ENCODE measurements around the gene ZNF524. TPM values are rescaled to one million over a fixed set of nuclear protein-coding genes. Genes with fewer than 3 reads are reported as not detected.
"Not testable (repeated sequence)": the region's sequence is repeated elsewhere in the genome, so short reads cannot be mapped to it uniquely, and the experiment has no call there.

ZNF524 gene
- total RNA-seq, 2 donors from 2014 or later = 30.4 to 33.9 TPM

GRCh38 chr19:55579766-55580621, 20.1 kb upstream of the ZNF524 start:
- H3K4me1 ChIP-seq = peaks cover 7% of the 10 kb centered on the region
- H3K9ac ChIP-seq (ENCODE audit: low read depth in 2 of 2, low read length in 2 of 2) = peak overlapping the region; percentile 76 to 84
- intact Hi-C loops (cut with DNase I) = no loop called here
- no peaks in the 10 kb centered on the region for H3K9me3 ChIP-seq
- no peak for DNase-seq
- no peaks in the 10 kb centered on the region for H3K36me3 ChIP-seq
- peak overlapping the region; percentile 80 for H3K27ac ChIP-seq
- peak overlapping the region; percentile 72 for H3K4me3 ChIP-seq
- TF ChIP-seq CTCF (IDR thresholded peaks at IDR 0.05) = no peak
- no peaks in the 10 kb centered on the region for H3K27me3 ChIP-seq

GRCh38 chr19:55580628-55581144, 19.4 kb upstream of the ZNF524 start, which contains the start of gene ZNF579:
Gene ZNF579 (minus strand): TSS chr19:55580848. CDS start chr19:55579639, 1,209 bp downstream.
- intact Hi-C loops (cut with DNase I) = no loop called here
- Histone ChIP-seq H3K4me1 (peaks cover 7% of the 10 kb centered on the region), H3K9me3 (no peaks in the 10 kb centered on the region)

DNA sequence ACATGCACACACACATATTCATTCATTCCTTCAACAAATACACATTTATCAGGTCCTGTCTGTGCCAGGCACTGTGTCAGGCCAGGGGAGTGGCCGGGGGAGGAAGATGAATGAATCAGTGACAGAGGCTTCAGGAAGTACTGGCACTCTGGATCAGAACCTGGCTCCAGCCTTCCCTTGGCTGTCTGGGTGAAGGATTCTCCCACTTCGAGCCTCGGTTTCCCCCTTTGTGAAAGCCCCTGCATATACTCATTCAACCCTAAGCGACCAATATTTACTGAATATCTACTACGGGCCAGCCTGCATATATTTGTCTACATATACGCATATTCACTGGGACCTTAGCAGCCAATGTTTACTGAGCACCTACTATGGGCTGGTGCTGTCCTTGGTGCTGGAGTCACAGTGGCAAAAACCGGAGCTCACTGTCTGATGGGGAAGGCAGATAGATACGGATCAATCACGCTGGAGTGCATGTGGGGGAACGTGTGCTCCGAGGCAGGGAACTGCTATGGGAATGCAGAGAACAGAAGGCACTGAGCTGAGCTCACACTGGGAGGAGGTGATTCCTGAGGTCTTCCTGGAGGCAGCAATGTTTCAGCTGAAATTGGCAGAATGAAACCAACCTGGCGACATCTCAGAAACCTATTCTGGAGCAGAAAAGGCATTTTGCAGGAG, 18.8 kb upstream of the ZNF524 start:
- peak; percentile 49 for DNase-seq
- Histone ChIP-seq H3K4me1 (peaks cover 7% of the 10 kb centered on the region), H3K4me3 (peak overlapping the region; percentile 72), H3K27ac (peak overlapping the region; percentile 80), H3K9ac (ENCODE audit: low read depth in 2 of 2, low read length in 2 of 2) (peak overlapping the region; percentile 76), H3K27me3 (no peaks in the 10 kb centered on the region), H3K36me3 (no peaks in the 10 kb centered on the region), H3K9me3 (no peaks in the 10 kb centered on the region)
- no peak for TF ChIP-seq CTCF (IDR thresholded peaks at IDR 0.05)
- intact Hi-C loops (cut with DNase I) = no loop called here

More at GRCh38 chr19:55580628-55581144, 19.4 kb upstream of the ZNF524 start, which contains the start of gene ZNF579:
- Histone ChIP-seq H3K27me3 (no peaks in the 10 kb centered on the region), H3K4me3 (peak within 1 kb of the TSS; percentile 72), H3K9ac (ENCODE audit: low read depth in 2 of 2, low read length in 2 of 2) (peak within 1 kb of the TSS; percentile 76 to 84), H3K27ac (peak within 1 kb of the TSS; percentile 80), H3K36me3 (no peaks in the 10 kb centered on the region)
- TF ChIP-seq CTCF (IDR thresholded peaks at IDR 0.05) = no peak
- DNase-seq = peak; percentile 86

GRCh38 chr19:55581823-55582223, 18.3 kb upstream of the ZNF524 start:
- no peaks in the 10 kb centered on the region for H3K36me3 ChIP-seq
- no peak overlapping the region for H3K27ac ChIP-seq
- no peaks in the 10 kb centered on the region for H3K27me3 ChIP-seq
- no peak overlapping the region for H3K9ac ChIP-seq (ENCODE audit: low read depth in 2 of 2, low read length in 2 of 2)
- intact Hi-C loops (cut with DNase I) = no loop called here
- no peak for DNase-seq
- H3K9me3 ChIP-seq = no peaks in the 10 kb centered on the region
- no peak overlapping the region for H3K4me3 ChIP-seq
- no peak for TF ChIP-seq CTCF (IDR thresholded peaks at IDR 0.05)
- H3K4me1 ChIP-seq = peaks cover 8% of the 10 kb centered on the region

- H3K9me3 ChIP-seq; H3K9ac ChIP-seq (ENCODE audit: low read depth in 2 of 2, low read length in 2 of 2); H3K36me3 ChIP-seq; H3K27ac ChIP-seq; intact Hi-C loops (cut with DNase I); DNase-seq; H3K27me3 ChIP-seq; H3K4me3 ChIP-seq: not testable (repeated sequence)
- H3K4me1 ChIP-seq = peaks cover 10% of the 10 kb centered on the region
Observed at GRCh38 chr19:55582284-55582683, 17.8 kb upstream of the ZNF524 start.

DNA sequence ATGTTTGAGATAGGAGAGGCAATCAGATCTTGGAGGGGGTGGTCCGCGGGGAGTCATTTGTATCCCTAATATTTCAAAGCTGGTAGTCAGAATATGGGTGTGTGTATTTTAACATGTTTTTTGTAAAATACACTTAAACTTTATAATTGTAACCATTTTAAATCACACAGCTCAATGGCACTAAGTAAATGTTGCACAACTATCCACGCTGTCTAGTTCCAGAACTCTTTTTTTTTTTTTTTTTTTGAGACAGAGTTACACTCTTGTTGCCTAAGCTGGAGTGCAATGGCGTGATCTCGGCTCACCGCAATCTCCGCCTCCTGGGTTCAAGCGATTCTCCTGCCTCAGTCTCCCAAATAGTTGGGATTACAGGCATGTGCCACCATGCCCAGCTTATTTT, 16.2 kb upstream of the ZNF524 start:
- H3K9me3 ChIP-seq; intact Hi-C loops (cut with DNase I); H3K9ac ChIP-seq (ENCODE audit: low read depth in 2 of 2, low read length in 2 of 2); H3K36me3 ChIP-seq; DNase-seq; H3K27ac ChIP-seq; H3K4me3 ChIP-seq; H3K27me3 ChIP-seq: not testable (repeated sequence)
- peaks cover 10% of the 10 kb centered on the region for H3K4me1 ChIP-seq

Measured in colonic mucosa (tissue), 4 donors.